COR-L47 (cell line): ENCODE results near the gene HOXA5.

Experiments used
- DNase-seq: peaks from one replicate; lab custom pipeline; 2025; lab: John Stamatoyannopoulos, UW

HOXA5 gene

GRCh38 chr7:27094304-27095049 is 49.0 kb downstream of the HOXA5 start:
- DNase-seq = no peak

DNA sequence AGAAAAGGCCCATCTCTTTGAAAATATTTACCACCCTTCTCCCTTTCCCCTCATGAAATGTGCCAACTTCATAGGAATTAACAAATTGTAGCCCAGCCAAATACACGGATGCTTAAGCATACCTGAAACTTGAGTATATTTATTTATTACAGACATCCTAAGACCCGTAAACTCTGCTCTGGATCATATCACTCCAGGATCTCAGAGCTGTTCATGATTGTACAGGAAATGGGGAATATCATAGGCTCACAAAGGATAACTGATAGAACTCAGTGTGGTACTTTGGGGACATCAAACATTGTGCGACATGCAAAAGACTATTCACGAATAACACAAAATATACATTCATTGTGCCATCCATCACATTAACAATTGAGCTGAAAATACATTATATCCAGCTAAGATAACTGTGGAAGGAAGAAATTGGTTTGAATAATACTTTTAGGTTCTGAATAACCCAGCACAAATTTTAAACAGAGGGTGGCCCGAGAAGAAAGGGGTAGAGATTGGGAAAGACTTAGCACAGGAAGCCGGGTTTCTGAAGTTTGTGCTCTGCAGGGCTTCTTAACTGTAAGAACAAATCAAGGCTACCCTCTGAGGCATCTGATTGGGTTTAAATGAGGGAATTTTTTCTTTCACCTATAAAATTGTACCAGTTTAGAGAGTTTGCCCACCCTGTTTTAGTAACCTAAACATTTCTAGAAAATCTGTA is 50.1 kb downstream of the HOXA5 start:
- DNase-seq = no peak

DNA sequence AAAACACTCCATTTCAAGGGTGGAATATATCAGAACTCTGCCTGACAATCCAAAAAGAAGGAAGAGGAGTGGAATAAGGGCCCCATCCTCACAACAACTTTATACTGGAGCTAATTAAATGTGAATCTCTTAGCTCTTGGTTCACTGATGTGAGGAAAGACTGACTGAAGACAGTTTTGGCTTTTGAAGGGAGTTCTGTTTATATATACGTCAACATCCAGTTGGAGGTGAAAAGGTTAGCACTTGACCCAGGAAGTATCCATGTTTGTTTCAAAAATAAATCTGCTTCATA is 50.7 kb downstream of the HOXA5 start:
- DNase-seq = no peak

DNA sequence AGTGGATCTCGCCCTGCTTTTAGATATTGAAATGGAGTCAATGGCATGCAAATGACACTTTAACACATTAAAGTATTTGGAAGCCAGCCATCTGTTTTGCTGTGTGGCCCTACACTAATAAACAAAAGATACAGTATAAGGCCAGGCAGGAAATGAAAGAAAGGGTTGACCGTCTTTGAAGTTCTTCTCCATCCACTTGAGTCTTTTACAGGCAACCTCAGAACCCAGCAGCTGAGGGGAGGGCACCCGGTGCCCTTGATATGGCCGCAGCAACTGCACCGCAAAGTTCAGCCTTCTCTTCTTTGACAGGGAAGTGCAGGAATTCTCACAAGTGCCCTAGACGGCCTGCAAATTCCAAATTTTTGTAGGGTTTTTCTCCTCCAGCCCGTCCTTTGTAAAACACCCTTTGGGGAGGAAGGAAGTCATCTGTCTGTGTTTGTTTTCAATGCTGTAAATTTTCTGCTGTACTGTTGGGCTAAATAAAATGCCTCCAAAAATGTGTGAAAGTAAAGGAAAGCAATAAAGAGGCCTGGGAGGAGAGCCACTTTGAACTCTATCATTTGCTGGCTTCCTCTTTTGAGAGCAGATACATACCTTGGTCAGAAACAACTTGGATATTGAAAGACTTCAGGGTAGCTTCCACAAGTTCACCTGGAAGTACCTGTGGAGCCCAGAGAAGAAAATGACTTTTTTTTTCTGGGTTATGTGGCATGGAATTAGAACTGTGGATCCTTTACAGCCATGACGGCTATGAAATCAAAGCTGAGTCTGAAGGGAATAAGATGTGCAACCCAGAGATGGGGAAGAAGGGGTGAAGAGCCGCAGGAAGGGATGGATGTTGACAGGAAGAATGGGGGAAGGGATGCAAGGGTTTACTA is 51.3 kb downstream of the HOXA5 start:
- DNase-seq = no peak

DNA sequence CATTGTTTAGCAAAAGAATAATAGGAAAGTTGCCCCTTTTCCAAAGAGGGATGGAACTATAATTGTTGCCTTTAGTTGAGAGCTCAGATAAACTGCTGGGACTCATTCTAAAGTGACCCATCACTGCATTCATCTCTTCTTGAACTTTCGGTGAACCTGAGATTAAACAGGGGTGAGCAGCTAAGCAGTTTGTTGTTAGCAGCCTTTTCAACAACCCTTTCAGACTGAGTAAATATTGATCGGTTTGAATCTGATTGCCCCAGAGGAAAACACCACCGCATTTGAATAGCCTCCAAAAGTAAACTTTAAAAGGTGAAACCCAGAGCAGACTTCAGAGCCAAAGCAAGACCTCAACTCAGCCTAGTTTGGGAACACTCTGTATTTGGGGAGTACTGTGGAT is 52.4 kb downstream of the HOXA5 start:
- no peak for DNase-seq
